22Rv1 (cell line): ENCODE data around the gene KRT75.

Source experiments
- ZFX ChIP-seq: fragments of 450-650 bp; IDR thresholded peaks from 2 replicates; pipeline ENCODE4 v1.6.1; 2017; ENCODE audit warnings: antibody characterized with exemption, borderline replicate concordance
- TF ChIP-seq, protein P1 (sequence below): fragments of 450-650 bp; IDR thresholded peaks from 2 replicates; pipeline ENCODE4 v1.5.1; 2017; ENCODE audit warnings: mild to moderate bottlenecking

DNA sequence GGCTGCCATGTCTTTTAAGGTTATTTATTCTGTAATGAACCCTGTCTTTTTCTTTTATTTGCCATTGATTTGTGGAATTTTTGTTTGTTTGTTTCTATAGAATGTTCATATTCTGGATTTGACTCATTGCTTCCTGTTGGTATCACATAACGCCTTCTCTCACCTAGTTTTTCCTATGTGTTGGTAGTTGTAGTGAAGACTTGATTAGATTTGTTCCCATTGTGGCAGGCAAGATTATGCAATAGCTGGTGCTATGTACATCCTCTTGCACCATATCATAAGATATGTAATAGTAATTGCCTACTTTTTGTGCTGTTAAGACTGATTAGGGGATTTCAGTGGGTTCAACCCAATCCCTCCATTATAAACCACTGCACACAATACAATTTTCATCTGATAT lies 21.6 kb upstream of the KRT75 start:
- TF ChIP-seq, protein P1, sequence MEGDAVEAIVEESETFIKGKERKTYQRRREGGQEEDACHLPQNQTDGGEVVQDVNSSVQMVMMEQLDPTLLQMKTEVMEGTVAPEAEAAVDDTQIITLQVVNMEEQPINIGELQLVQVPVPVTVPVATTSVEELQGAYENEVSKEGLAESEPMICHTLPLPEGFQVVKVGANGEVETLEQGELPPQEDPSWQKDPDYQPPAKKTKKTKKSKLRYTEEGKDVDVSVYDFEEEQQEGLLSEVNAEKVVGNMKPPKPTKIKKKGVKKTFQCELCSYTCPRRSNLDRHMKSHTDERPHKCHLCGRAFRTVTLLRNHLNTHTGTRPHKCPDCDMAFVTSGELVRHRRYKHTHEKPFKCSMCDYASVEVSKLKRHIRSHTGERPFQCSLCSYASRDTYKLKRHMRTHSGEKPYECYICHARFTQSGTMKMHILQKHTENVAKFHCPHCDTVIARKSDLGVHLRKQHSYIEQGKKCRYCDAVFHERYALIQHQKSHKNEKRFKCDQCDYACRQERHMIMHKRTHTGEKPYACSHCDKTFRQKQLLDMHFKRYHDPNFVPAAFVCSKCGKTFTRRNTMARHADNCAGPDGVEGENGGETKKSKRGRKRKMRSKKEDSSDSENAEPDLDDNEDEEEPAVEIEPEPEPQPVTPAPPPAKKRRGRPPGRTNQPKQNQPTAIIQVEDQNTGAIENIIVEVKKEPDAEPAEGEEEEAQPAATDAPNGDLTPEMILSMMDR = no peak
- TF ChIP-seq ZFX = no peak
